GM06990 (cell line): ENCODE data around the gene RRM2.

Experiments used
- DNase-seq: peaks from one replicate; pipeline ENCODE4 v3.0.0-alpha.2; 2011; ENCODE audit not compliant: insufficient read length; ENCODE audit errors: extremely low read depth
- H3K27me3 ChIP-seq: replicated peaks from 2 replicates; pipeline ENCODE4 v1.6.0; 2011; ENCODE audit warnings: low read length; ENCODE audit not compliant: control insufficient read depth, insufficient read depth
- H3K36me3 ChIP-seq: 2 replicates; pipeline ENCODE4 v1.5.1; 2011; ENCODE audit warnings: low read length; ENCODE audit not compliant: control insufficient read depth, insufficient read depth
- H3K4me3 ChIP-seq: replicated peaks from 2 replicates; pipeline ENCODE4 v1.5.1; 2011; ENCODE audit warnings: low read depth, mild to moderate bottlenecking, control low read depth, low read length
- TF ChIP-seq, protein P1 (sequence below): IDR thresholded peaks from 2 replicates; pipeline ENCODE4 v1.5.1; 2011; ENCODE audit warnings: low read length, control low read depth, mild to moderate bottlenecking, inconsistent platforms; ENCODE audit not compliant: insufficient read depth, poor library complexity, severe bottlenecking

The RRM2 gene

DNA sequence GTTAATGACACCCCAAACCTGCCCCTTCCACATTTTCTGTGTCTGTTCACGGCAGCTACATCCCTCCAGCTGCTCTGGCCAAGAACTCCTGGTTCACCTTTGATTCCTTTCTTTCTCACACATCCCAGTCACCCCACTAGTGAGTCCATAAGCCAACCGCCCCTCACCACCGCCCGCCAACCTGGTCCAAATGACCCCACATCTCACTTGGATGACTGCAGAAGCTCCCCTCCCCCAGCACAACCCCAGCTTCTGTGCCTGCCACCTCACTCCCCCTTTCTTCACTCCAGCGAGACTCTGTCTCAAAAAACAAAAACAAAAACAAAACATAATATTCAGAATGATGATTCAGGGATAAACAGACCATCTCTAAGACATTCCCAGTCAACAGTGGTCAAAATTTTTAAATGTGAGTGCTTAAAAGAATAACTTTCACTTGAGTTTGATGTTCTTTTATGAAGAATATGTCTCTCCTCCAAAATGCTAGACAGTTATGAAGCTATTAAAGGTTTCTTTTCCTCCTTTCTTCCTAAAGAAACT is 45.5 kb upstream of the RRM2 start:
- Histone ChIP-seq H3K36me3 (no peaks in the 10 kb centered on the region), H3K27me3 (no peaks in the 10 kb centered on the region), H3K4me3 (no peak overlapping the region)
- TF ChIP-seq, protein P1, sequence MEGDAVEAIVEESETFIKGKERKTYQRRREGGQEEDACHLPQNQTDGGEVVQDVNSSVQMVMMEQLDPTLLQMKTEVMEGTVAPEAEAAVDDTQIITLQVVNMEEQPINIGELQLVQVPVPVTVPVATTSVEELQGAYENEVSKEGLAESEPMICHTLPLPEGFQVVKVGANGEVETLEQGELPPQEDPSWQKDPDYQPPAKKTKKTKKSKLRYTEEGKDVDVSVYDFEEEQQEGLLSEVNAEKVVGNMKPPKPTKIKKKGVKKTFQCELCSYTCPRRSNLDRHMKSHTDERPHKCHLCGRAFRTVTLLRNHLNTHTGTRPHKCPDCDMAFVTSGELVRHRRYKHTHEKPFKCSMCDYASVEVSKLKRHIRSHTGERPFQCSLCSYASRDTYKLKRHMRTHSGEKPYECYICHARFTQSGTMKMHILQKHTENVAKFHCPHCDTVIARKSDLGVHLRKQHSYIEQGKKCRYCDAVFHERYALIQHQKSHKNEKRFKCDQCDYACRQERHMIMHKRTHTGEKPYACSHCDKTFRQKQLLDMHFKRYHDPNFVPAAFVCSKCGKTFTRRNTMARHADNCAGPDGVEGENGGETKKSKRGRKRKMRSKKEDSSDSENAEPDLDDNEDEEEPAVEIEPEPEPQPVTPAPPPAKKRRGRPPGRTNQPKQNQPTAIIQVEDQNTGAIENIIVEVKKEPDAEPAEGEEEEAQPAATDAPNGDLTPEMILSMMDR = no peak
- DNase-seq = no peak

DNA sequence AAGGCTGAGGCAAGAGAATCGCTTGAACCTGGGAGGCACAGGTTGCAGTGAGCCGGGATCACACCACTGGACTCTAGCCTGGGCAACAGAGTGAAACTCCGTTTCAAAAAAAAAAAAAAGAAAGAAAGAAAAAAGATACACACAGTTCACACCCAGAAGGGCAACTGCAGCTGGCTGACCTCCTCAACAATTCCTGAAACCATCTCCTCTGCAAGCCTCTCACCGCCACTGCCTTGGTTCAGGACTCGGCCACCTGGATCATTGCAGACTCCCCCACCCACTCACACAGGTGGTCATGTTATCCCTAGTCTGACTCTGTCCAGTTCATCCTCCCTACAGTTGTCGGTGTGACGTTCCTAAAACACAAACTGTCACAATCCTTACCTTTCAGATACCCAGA is 44.5 kb upstream of the RRM2 start:
- TF ChIP-seq, protein P1 = no peak
- H3K27me3 ChIP-seq = no peaks in the 10 kb centered on the region
- no peak for DNase-seq
- peak overlapping the region; percentile 14; the same call in 1 of the 2 replicates for H3K4me3 ChIP-seq
- no peaks in the 10 kb centered on the region for H3K36me3 ChIP-seq

DNA sequence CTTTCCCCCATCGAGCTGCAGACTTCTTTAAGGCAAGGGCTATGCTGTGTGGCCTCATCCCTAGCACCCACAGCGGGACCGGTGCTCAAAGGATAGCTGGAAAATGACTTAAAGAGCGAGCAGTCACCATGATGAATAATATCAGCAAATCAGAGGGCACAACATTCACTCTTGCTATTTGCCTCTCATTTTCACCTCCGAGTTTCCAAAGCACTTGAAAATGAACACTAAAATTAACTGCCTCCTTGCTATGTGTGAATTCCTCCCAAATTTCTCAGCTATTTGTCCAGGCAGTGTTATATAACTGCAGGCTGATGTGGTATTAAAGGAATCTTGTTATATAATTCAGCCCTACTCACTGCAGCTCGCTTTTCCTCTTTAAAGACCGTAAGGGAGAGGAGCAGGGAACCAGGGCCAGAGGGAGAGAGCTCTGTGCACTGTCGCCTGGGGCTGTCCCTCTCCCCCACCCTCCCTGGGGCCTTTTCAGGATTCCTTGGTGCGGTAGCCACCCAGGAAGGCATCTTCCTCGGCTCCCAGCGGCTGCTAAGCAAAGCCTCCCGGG is 43.8 kb upstream of the RRM2 start:
- H3K27me3 ChIP-seq = no peaks in the 10 kb centered on the region
- peak overlapping the region; percentile 69 for H3K4me3 ChIP-seq
- no peak for DNase-seq
- no peaks in the 10 kb centered on the region for H3K36me3 ChIP-seq
- TF ChIP-seq, protein P1 = no peak

DNA sequence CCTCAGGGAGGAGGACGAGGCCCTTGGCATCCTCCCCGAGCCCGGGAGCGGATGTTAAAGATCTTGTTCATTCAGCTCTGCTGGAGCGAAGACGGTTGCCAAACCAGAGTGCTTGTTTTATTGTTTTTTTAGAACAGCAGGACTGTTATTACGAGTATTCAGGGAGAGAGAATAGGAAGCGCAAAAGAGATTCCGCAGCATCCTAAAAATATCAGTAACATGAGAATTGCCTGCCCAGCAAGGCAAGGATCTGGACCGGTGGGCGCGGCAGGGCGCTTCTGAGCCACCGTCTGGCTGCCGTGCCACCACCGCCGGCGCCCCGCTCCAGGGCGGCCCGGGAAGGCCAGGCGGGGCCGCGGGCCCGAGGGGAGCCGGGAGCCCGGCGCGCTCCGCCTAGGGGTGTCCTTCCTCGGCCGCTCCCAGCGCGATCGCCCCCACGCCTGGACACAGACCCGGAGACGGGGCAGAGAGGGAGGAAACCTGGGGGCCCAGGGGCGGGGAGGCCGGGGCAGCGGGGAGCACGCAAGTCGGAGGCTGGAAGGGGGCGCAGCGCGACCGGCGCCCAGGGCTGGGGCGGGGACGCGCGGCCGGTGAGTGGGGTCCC is 43.2 kb upstream of the RRM2 start:
- H3K27me3 ChIP-seq = no peaks in the 10 kb centered on the region
- peak overlapping the region; percentile 69 for H3K4me3 ChIP-seq
- TF ChIP-seq, protein P1 = no peak
- peak; percentile 53 for DNase-seq
- no peaks in the 10 kb centered on the region for H3K36me3 ChIP-seq

DNA sequence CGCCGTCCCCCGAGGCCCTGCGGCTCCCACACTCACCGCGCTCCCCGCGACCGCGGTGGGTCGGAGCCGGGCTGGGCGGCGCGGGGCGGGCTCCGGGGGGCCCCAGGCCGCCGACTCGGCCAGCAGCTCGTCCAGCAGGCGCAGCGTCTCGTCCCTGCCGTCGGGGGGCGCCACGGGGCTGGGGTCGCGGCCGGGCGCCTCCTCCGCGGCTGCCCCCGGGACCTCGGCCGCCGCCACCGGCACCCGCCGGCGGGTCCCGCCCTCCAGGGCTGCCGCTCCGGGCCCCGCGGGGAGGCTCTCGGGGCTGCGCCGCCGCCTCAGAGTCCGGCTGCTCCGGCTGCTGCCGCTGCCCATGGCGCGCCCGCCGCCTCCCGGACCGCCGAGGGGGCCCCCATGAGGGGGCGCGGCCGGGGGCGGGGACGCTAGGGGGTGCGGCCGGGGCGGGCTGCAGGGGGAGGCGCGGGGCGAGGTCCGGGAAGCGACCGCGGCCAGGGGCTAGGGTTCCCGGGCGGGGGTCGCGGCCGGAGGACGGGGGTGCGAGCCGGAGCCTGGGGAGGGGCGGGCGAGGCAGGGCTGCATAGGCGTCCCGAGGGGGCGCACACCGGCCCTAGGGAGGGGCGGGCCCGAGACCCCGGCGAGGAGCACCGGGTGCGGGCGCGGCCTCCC is 42.5 kb upstream of the RRM2 start, which contains the start of gene CYS1:
Gene CYS1 (minus strand): TSS at position 542 of the 666 bp plus-strand sequence. CDS start 188 bp downstream, at position 354.
- Histone ChIP-seq H3K4me3 (peak within 1 kb of the TSS; percentile 69), H3K36me3 (no peaks in the 10 kb centered on the region), H3K27me3 (no peaks in the 10 kb centered on the region)
- DNase-seq = peak; percentile 61
- TF ChIP-seq, protein P1 = no peak
